Lower lobe of right lung (tissue), 2 donors: ENCODE results near the gene TOP2B. TPM values are rescaled to one million over a fixed set of nuclear protein-coding genes. Genes with fewer than 3 reads are reported as not detected.

Experiments used
- ATAC-seq, 2 donors: fragments of 200-7000 bp; cut with Tn5 transposase; one replicate each; pipeline ENCODE4 v1.9.1; 2020 to 2022; ENCODE audit warnings: mild to moderate bottlenecking in 2 of 2, moderate library complexity in 2 of 2
- DNase-seq: peaks from one replicate; pipeline ENCODE4 v3.0.0-alpha.2; 2020
- H3K27ac ChIP-seq: fragments of 200-600 bp; one replicate; pipeline ENCODE4 v1.8.0; 2022
- H3K27me3 ChIP-seq: fragments of 200-600 bp; one replicate; pipeline ENCODE4 v1.8.0; 2022; ENCODE audit warnings: low read depth
- H3K36me3 ChIP-seq: fragments of 200-600 bp; one replicate; pipeline ENCODE4 v1.8.0; 2022; ENCODE audit warnings: mild to moderate bottlenecking
- H3K4me1 ChIP-seq: fragments of 200-600 bp; one replicate; pipeline ENCODE4 v1.8.0; 2022
- H3K4me3 ChIP-seq: fragments of 200-600 bp; one replicate; pipeline ENCODE4 v1.8.0; 2022; ENCODE audit warnings: mild to moderate bottlenecking
- H3K9me3 ChIP-seq: fragments of 200-600 bp; one replicate; pipeline ENCODE4 v1.8.0; 2022
- CTCF ChIP-seq: fragments of 200-600 bp; IDR thresholded peaks from one replicate; pipeline ENCODE4 v1.8.0; 2022; ENCODE audit warnings: antibody characterized with exemption, mild to moderate bottlenecking
- intact Hi-C: fragments of 100-400 bp; cut with DNase I; formaldehyde crosslinking; loops from one replicate; pipeline ENCODE4 v1.11.0; 2022
- total RNA-seq: library from RNA; stranded (reverse); fragmentation: NEBNext Ultra II Directional; extraction: Animal tissue kit (Norgen Biotek cat#: 25700); gene quantifications from one replicate; pipeline ENCODE4 v1.2.1, GENCODE V29; 2021
- donor health status: DM: no; HTN: yes; CAD: no; lungs with severe emphysema.

The TOP2B gene
- total RNA-seq, 1 donor from 2014 or later, result 92.1 TPM

- intact Hi-C loops, result no loop called here
- TF ChIP-seq CTCF, result no peak
Observed at GRCh38 chr3:25654576-25654975, 10.1 kb downstream of the TOP2B start.

GRCh38 chr3:25653322-25653721, 11.4 kb downstream of the TOP2B start:
- H3K4me1 ChIP-seq, result peaks cover 38% of the 10 kb centered on the region
- intact Hi-C loops, result no loop called here

More at GRCh38 chr3:25654576-25654975, 10.1 kb downstream of the TOP2B start:
- H3K27me3 ChIP-seq, result no peaks in the 10 kb centered on the region
- peaks cover 49% of the 10 kb centered on the region for H3K4me1 ChIP-seq
- H3K9me3 ChIP-seq, result peaks cover 7% of the 10 kb centered on the region
- no peaks in the 10 kb centered on the region for H3K36me3 ChIP-seq
- no peak overlapping the region for H3K27ac ChIP-seq
- no peak for ATAC-seq
- H3K4me3 ChIP-seq, result no peak overlapping the region
- DNase-seq, result no peak

GRCh38 chr3:25652921-25653320, 11.8 kb downstream of the TOP2B start:
- DNase-seq (no peak), ATAC-seq (no peak)
- no peak for TF ChIP-seq CTCF
- H3K27me3 ChIP-seq, result no peaks in the 10 kb centered on the region
- H3K9me3 ChIP-seq, result peaks cover 20% of the 10 kb centered on the region
- H3K27ac ChIP-seq, result no peak overlapping the region
- H3K4me3 ChIP-seq, result no peak overlapping the region
- intact Hi-C loops, result no loop called here
- no peaks in the 10 kb centered on the region for H3K36me3 ChIP-seq
- H3K4me1 ChIP-seq, result peaks cover 38% of the 10 kb centered on the region

More at GRCh38 chr3:25653322-25653721, 11.4 kb downstream of the TOP2B start:
- H3K4me3 ChIP-seq, result no peak overlapping the region
- no peak overlapping the region for H3K27ac ChIP-seq
- no peaks in the 10 kb centered on the region for H3K36me3 ChIP-seq
- peaks cover 20% of the 10 kb centered on the region for H3K9me3 ChIP-seq
- ATAC-seq (no peak), DNase-seq (no peak)
- H3K27me3 ChIP-seq, result no peaks in the 10 kb centered on the region
- TF ChIP-seq CTCF, result no peak

- Histone ChIP-seq H3K4me1 (peaks cover 24% of the 10 kb centered on the region), H3K9me3 (peaks cover 20% of the 10 kb centered on the region), H3K27me3 (no peaks in the 10 kb centered on the region), H3K36me3 (no peaks in the 10 kb centered on the region), H3K27ac (no peak overlapping the region), H3K4me3 (no peak overlapping the region)
- intact Hi-C loops, result loop anchor here (5.0 kb wide), 1 partner anchor 208 kb away; no protein-coding TSS in a partner anchor
- no peak for TF ChIP-seq CTCF
- no peak for ATAC-seq
- no peak for DNase-seq
Observed at GRCh38 chr3:25648925-25649830, 15.5 kb downstream of the TOP2B start.

GRCh38 chr3:25648107-25648535, 16.6 kb downstream of the TOP2B start:
- H3K4me3 ChIP-seq, result no peak overlapping the region
- TF ChIP-seq CTCF, result peak; percentile 91
- H3K4me1 ChIP-seq, result peaks cover 13% of the 10 kb centered on the region
- ATAC-seq (peak; percentile 97), DNase-seq (no peak)
- intact Hi-C loops, result loop anchor here (5.0 kb wide), 1 partner anchor 209 kb away; no protein-coding TSS in a partner anchor
- H3K27ac ChIP-seq, result no peak overlapping the region
- no peaks in the 10 kb centered on the region for H3K27me3 ChIP-seq
- H3K36me3 ChIP-seq, result no peaks in the 10 kb centered on the region
- peaks cover 20% of the 10 kb centered on the region for H3K9me3 ChIP-seq
